Fibroblast of skin of right quadriceps (primary cell): Measurements from ENCODE around the gene EMC6.
A peak's percentile ranks its signal among the peaks of the same experiment; 100 is the strongest.

ENCODE experiments used
- DNase-seq: peaks from one replicate; pipeline ENCODE4 v3.0.0-alpha.2; 2013

EMC6 gene

GRCh38 chr17:3656755-3657587, 11.6 kb upstream of the EMC6 start:
- no peak for DNase-seq

- no peak for DNase-seq
Measured at GRCh38 chr17:3657588-3657869, 11.1 kb upstream of the EMC6 start.

DNA sequence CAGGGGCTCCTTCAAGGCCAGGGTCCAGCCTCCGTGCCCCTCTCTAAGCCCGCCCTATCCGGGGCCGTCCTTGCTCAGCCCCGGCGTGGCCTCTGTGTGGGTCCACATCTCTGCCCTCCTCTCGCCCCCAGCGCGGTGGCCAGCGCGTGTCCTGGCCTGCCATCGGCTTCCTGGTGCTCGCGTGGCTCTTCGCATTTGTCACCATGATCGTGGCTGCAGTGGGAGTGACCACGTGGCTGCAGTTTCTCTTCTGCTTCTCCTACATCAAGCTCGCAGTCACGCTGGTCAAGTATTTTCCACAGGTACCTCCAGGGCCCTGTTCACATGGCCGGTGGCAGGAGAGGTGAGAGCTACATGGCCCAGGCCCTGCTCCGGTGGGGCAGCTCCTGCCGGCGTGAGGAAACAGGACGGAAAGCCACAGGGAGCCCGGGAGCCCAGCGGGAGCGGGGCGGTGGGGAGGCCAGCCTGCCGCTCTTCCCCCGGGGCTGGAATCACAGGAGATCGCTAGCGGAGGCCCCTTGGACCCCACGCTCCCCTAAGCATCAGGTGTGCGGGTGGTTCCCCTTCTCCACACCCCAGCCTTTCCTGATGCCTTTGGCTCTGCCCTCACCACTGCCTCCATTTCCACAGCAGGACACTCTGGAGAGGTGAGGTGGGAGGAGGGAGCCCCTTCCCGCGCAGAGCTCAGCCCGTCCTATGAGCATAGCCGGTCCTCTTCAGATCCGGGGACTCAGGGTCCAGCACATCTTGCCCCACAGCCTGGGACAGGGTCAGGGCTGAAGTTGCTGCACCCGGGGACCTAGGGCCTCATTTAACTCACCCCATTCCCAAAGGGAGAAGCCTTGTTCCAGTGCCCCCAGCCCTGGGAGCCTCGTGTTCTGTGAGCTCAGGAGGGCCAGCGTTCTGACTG, 10.5 kb upstream of the EMC6 start:
- no peak for DNase-seq

DNA sequence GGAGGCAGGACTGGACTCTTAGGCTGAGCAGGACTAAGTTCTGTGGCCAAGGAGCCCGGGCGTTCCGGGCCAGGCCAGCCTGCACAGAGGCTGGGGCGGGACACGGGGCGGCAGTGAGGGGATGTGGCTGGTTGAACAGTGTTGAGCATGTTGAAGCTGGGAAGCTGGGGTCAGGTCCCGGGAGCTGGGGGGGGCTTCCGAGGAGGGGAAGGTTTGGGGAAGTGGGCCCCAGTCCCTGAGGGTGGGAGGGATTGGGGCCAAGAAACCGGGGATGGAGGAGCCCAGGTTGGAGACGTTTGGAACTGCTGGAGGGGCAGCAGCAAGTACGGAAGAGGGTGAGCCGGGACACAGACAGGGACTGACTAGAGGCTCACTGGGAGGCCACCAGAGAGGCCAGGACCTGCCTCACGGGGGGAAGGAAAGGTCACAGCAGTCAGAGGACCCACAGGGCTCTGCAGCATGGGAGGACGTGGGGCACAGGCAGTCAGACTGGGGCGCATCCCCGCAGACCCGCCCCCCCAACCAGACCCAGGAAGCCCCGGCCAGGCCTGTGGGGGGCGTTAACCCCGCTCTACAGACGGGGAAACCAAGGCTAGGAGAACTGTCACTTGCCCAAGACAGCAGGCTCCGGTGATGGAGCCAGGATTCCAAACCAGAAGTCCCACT, 9.7 kb upstream of the EMC6 start:
- no peak for DNase-seq

GRCh38 chr17:3659541-3660111, 9.0 kb upstream of the EMC6 start:
- peak; percentile 61 for DNase-seq

- no peak for DNase-seq
Measured at GRCh38 chr17:3660311-3660891, 8.2 kb upstream of the EMC6 start.

- DNase-seq = no peak
Measured at GRCh38 chr17:3663102-3664011, 5.3 kb upstream of the EMC6 start.

- no peak for DNase-seq
Measured at GRCh38 chr17:3665834-3666233, 2.8 kb upstream of the EMC6 start.

DNA sequence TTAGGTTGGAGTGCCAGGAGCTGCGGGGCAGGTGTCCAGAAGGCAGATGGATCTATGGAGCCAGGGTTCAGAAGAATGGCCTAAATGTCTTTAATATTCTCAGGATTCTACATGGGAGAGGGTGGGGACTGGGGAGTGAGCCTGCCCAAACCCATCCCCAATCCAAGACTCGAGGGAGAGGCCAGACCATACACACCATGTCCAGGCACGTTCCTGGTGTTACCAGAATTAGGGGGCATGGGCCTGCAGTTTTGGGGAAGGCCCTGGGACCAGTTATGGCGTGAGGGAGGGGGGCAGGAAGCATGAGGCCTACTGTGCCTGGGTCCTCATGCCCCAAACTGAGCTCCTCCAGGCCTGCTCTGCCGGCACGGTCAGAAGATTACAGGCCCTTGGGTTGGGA, 2.1 kb upstream of the EMC6 start:
- no peak for DNase-seq

DNA sequence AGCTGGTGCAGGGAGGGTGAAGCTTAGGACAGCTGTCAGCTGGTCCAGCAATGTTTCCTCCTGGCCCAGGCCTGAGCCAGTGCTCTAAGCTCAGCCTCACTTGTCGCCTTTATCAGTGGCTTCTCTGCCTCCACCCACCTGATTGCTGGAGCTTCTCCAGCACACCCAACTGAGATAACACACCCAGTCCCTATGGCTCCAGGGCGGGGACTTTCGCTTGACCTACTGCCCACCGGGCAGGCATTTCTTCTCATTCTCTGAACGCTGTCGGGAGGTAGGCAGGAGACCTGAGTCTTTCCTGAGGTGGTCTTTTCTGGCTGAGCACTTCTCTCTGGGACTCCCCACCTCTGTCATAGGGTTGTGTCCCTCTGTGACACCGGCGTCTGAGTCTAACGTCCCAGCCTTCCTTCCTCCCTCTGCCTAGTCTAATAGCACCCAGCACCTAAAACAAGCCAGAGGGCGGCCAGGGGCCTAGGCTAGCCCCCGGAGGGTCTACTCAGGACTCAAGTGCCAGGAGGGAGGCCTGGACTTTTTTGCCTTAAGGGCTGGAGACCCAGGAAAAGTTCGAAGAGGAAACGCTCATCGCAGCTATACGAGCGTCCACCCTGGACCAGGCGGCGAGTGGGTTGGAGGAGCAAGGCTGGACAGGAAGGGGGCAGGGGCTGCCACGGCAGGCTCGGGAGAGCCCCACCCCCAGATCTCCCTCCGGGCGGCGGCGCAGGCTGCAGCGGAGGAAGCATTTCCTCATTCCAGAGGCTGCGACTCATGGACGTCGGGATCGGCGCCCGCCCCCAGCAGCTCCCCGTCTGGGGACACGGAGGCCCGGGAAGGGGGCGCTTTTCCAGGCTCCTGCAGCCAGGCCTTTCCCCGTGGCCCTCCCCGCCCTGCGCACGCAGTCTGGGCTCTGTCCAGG, 990 bp upstream of the EMC6 start:
- DNase-seq = peak; percentile 94

DNA sequence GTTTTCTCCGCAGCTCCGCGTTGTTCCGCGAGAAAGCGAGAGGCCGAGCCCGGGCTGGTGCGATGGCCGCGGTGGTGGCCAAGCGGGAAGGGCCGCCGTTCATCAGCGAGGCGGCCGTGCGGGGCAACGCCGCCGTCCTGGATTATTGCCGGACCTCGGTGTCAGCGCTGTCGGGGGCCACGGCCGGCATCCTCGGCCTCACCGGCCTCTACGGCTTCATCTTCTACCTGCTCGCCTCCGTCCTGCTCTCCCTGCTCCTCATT, 404 bp downstream of the EMC6 start:
- no peak for DNase-seq

- no peak for DNase-seq
Measured at GRCh38 chr17:3669548-3669947, 936 bp downstream of the EMC6 start.

DNA sequence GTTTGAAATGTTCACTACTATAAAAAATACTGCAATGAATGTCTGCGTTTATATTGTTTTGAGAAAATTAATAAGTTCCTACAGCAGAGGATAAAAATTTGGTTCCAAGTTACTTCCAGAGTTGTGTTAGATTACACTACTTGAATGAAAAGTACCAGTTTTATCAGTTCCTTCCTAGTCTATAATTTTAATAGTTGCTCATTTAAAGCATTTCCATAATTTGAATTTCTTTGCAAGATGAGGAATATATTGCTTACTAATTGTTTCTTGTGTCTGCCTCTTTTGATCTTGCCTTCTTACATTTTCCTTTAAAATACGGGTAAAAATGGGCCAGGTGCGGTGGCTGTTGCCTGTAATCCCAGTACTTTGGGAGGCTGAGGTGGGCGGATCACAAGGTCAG, 4.0 kb downstream of the EMC6 start:
- DNase-seq = no peak

GRCh38 chr17:3675886-3676285, 7.3 kb downstream of the EMC6 start:
- no peak for DNase-seq

DNA sequence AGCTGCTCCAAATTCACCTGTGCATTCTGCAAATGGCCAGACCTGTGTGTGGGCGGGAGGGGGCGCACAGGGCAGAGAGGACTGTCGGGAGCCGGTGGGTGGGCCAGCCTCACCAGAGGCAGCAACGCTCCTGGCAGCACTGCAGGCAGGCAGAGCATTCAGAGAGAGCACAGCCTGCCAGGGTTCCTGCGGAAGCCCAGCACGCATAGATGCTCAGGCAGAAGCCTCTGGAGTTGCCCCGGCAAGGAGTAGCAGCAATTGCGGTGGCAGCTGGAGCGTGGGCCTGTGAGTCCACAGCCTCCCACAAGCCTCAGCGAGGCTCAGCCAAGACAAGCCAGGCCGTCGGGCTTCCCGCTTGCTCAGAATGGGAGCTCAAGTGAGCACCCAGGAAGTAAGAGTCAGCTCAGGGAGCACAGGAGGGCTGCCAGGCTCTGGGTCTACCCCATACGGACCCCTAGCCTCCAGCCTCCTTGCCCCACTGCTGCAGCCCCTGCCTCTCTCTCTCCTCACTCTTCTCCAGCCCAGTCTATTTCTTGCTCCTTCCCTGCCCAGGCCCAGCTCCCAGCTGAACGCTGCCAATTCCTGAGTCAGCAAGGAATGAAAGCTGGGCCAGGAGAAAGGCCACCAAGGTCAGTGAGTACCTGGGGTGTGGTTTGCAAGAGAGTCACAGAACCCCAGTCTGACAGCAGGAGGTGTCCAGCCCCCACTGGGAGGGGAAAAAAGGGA, 9.6 kb downstream of the EMC6 start:
- DNase-seq = no peak

- DNase-seq = no peak
Measured at GRCh38 chr17:3678821-3679530, 10.4 kb downstream of the EMC6 start.

- no peak for DNase-seq
Measured at GRCh38 chr17:3679531-3680126, 11.0 kb downstream of the EMC6 start.

DNA sequence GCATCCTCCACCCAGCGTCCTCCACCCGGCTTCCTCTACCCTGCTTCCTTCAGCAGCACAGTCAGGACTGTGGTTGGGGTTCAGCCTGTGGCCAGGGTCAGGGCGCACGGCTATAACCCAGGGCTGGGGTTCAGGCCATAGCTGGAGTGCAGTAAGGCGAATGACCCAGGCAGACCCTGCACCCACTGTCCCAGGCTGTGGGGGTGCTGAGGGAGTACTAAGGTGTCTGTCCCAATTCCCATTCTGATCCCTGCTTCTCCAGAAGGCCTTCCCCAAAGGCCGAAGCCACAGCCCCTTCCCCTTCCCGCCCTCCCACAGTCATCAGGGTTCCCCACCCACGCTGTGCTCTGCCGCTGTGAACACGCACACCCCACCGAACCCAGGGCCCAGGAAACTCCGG, 12.4 kb downstream of the EMC6 start:
- no peak for DNase-seq

GRCh38 chr17:3681565-3681964, 13.0 kb downstream of the EMC6 start:
- no peak for DNase-seq
